Smooth muscle cell (in vitro differentiated cells): Measurements from ENCODE around the gene DENND5B. TPM values are rescaled to one million over a fixed set of nuclear protein-coding genes. Genes with fewer than 3 reads are reported as not detected.

Experiments
- DNase-seq: peaks from one replicate; lab custom pipeline; 2025; ENCODE audit not compliant: unreplicated experiment; lab: John Stamatoyannopoulos, UW
- H2AFZ ChIP-seq: fragments of 200-600 bp; sonication (generic); 2 replicates; pipeline ENCODE4 v1.6.0; 2016; ENCODE audit warnings: antibody characterized with exemption, low read depth, mild to moderate bottlenecking
- H3F3A ChIP-seq: fragments of 200-600 bp; sonication (generic); 2 replicates; pipeline ENCODE4 v1.6.0; 2017; ENCODE audit warnings: antibody characterized with exemption, low read depth
- H3K27ac ChIP-seq: fragments of 200-600 bp; sonication (generic); 2 replicates; pipeline ENCODE4 v1.5.1; 2016; ENCODE audit warnings: low read depth, mild to moderate bottlenecking
- H3K27me3 ChIP-seq: fragments of 200-600 bp; sonication (generic); 2 replicates; pipeline ENCODE4 v1.6.1; 2016; ENCODE audit warnings: low read depth, mild to moderate bottlenecking
- H3K36me3 ChIP-seq: fragments of 200-600 bp; sonication (generic); 2 replicates; pipeline ENCODE4 v1.5.1; 2016; ENCODE audit warnings: low read depth
- H3K4me1 ChIP-seq: fragments of 200-600 bp; sonication (generic); 2 replicates; pipeline ENCODE4 v1.5.1; 2016; ENCODE audit warnings: low read depth
- H3K4me2 ChIP-seq: fragments of 200-600 bp; sonication (generic); 2 replicates; pipeline ENCODE4 v1.6.0; 2016; ENCODE audit warnings: mild to moderate bottlenecking
- H3K4me3 ChIP-seq: fragments of 200-600 bp; sonication (generic); 2 replicates; pipeline ENCODE4 v1.5.1; 2016; ENCODE audit warnings: mild to moderate bottlenecking
- H3K79me2 ChIP-seq: fragments of 200-600 bp; sonication (generic); 2 replicates; pipeline ENCODE4 v1.6.0; 2016; ENCODE audit warnings: low read depth, mild to moderate bottlenecking
- H3K9ac ChIP-seq: fragments of 200-600 bp; sonication (generic); 2 replicates; pipeline ENCODE4 v1.6.0; 2016; ENCODE audit warnings: low read depth
- H3K9me3 ChIP-seq: fragments of 200-600 bp; sonication (generic); replicated peaks from 2 replicates; pipeline ENCODE4 v1.5.1; 2016; ENCODE audit warnings: low read depth
- H4K20me1 ChIP-seq: fragments of 200-600 bp; sonication (generic); 2 replicates; pipeline ENCODE4 v1.6.0; 2016; ENCODE audit warnings: low read depth
- CTCF ChIP-seq: fragments of 200-600 bp; sonication (generic); IDR thresholded peaks from 2 replicates; pipeline ENCODE4 v1.5.1; 2017; ENCODE audit warnings: borderline replicate concordance, mild to moderate bottlenecking, antibody characterized with exemption; ENCODE audit not compliant: insufficient read depth, poor library complexity, severe bottlenecking
- WGBS: methylation state at CpG from one replicate; pipeline ENCODE4 v1.1.7; 2016; ENCODE audit warnings: low lambda C conversion rate; 5-methylcytosine and 5-hydroxymethylcytosine counted together
- polyA plus RNA-seq: library from polyadenylated mRNA; unstranded; fragments of >200 nt; fragmentation: Nextera tagmentation; extraction: Ambion mirVana; gene quantifications from 2 replicates; pipeline ENCODE4 v1.2.1, GENCODE V29; 2016
- total RNA-seq: library from RNA; depleted of rRNA; stranded (reverse); fragments of >200 nt; gene quantifications from 2 replicates; pipeline ENCODE4 v1.2.3, GENCODE V29; 2014

Gene DENND5B
- total and polyA plus RNA-seq, 2 experiments from 2014 or later = 12.3 to 12.7 TPM

GRCh38 chr12:31440586-31440985, 150.3 kb downstream of the DENND5B start:
- Histone ChIP-seq H3K27ac (no peak overlapping the region), H2AFZ (no peak overlapping the region), H3K36me3 (no peaks in the 10 kb centered on the region), H4K20me1 (no peaks in the 10 kb centered on the region), H3K9me3 (no peaks in the 10 kb centered on the region), H3K27me3 (no peaks in the 10 kb centered on the region), H3K4me1 (no peaks in the 10 kb centered on the region), H3K4me3 (no peak overlapping the region), H3K79me2 (no peaks in the 10 kb centered on the region), H3F3A (no peaks in the 10 kb centered on the region), H3K9ac (no peak overlapping the region), H3K4me2 (no peak overlapping the region)
- no peak for DNase-seq
- WGBS = 93% methylated on average over 4 of the region's 4 CpGs
- no peak for TF ChIP-seq CTCF

DNA sequence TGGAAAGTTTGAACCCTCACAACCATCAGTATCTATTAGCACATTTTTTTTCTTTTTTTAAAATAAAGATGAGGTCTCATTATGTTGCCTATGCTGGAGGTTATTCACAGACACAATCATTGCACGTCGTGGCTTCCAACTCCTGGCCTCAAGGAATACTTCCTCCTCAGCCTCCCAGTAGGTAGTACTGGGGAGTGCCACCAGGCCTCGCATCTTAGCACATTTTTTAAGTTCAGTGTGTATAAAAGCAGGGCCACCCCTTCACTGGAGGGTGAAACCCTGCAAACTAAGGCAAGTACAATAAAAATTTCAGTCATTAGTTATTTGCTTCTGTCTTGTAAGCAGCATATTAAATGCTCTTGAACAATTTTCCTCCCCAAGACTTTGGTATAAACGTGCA, 150.8 kb downstream of the DENND5B start:
- H3K79me2 ChIP-seq = no peaks in the 10 kb centered on the region
- no peak overlapping the region for H3K4me3 ChIP-seq
- no peaks in the 10 kb centered on the region for H3K4me1 ChIP-seq
- no peaks in the 10 kb centered on the region for H3F3A ChIP-seq
- no peak for DNase-seq
- H3K4me2 ChIP-seq = no peak overlapping the region
- no peaks in the 10 kb centered on the region for H4K20me1 ChIP-seq
- no peaks in the 10 kb centered on the region for H3K9me3 ChIP-seq
- no peaks in the 10 kb centered on the region for H3K36me3 ChIP-seq
- WGBS = 96% methylated on average over 4 of the region's 4 CpGs
- H3K27me3 ChIP-seq = no peaks in the 10 kb centered on the region
- no peak overlapping the region for H2AFZ ChIP-seq
- no peak overlapping the region for H3K27ac ChIP-seq
- TF ChIP-seq CTCF = no peak
- H3K9ac ChIP-seq = no peak overlapping the region

- H3K79me2 ChIP-seq = no peaks in the 10 kb centered on the region
- no peak overlapping the region for H3K4me2 ChIP-seq
- H3K27ac ChIP-seq = no peak overlapping the region
- H3K4me3 ChIP-seq = no peak overlapping the region
- no peak for DNase-seq
- no peaks in the 10 kb centered on the region for H3K27me3 ChIP-seq
- H4K20me1 ChIP-seq = no peaks in the 10 kb centered on the region
- no peak for TF ChIP-seq CTCF
- H3K4me1 ChIP-seq = no peaks in the 10 kb centered on the region
- no peak overlapping the region for H3K9ac ChIP-seq
- no peaks in the 10 kb centered on the region for H3F3A ChIP-seq
- no peaks in the 10 kb centered on the region for H3K9me3 ChIP-seq
- WGBS = 79% methylated on average over 2 of the region's 2 CpGs
- no peak overlapping the region for H2AFZ ChIP-seq
- no peaks in the 10 kb centered on the region for H3K36me3 ChIP-seq
These were observed 159.2 kb downstream of the DENND5B start for GRCh38 chr12:31431721-31432240.

GRCh38 chr12:31423405-31423804, 167.5 kb downstream of the DENND5B start:
- no peaks in the 10 kb centered on the region for H3K36me3 ChIP-seq
- no peak overlapping the region for H3K27ac ChIP-seq
- H3K4me1 ChIP-seq = no peaks in the 10 kb centered on the region
- H3K9ac ChIP-seq = no peak overlapping the region
- H3K9me3 ChIP-seq = no peaks in the 10 kb centered on the region
- no peak overlapping the region for H3K4me3 ChIP-seq
- TF ChIP-seq CTCF = no peak
- H2AFZ ChIP-seq = no peak overlapping the region
- H4K20me1 ChIP-seq = no peaks in the 10 kb centered on the region
- H3F3A ChIP-seq = no peaks in the 10 kb centered on the region
- H3K79me2 ChIP-seq = no peaks in the 10 kb centered on the region
- H3K27me3 ChIP-seq = no peaks in the 10 kb centered on the region
- DNase-seq = no peak
- no peak overlapping the region for H3K4me2 ChIP-seq
- 100% methylated on average over 1 of the region's 1 CpG for WGBS
